Neural crest cell (in vitro differentiated cells): ENCODE results near the gene CEMIP. TPM values are rescaled to one million over a fixed set of nuclear protein-coding genes. Genes with fewer than 3 reads are reported as not detected.

Experiments used
- DNase-seq: peaks from one replicate; pipeline ENCODE4 v3.0.0; 2021; ENCODE audit warnings: low read depth, mixed read lengths, low spot score
- H3K27ac Mint-ChIP-seq: one replicate; pipeline ENCODE4 v1.8.0; 2021; ENCODE audit warnings: mild to moderate bottlenecking, mixed read lengths; ENCODE audit not compliant: unreplicated experiment
- H3K27me3 Mint-ChIP-seq: 2 replicates; pipeline ENCODE4 v1.8.0; 2021; ENCODE audit warnings: low read depth, mild to moderate bottlenecking, mixed read lengths
- H3K36me3 Mint-ChIP-seq: 2 replicates; pipeline ENCODE4 v1.8.0; 2021; ENCODE audit warnings: low read depth, mild to moderate bottlenecking, mixed read lengths
- H3K4me1 Mint-ChIP-seq: 2 replicates; pipeline ENCODE4 v1.8.0; 2021; ENCODE audit warnings: mixed read lengths
- H3K4me3 Mint-ChIP-seq: one replicate; pipeline ENCODE4 v1.8.0; 2021; ENCODE audit warnings: mild to moderate bottlenecking, mixed read lengths
- H3K9me3 Mint-ChIP-seq: 2 replicates; pipeline ENCODE4 v1.8.0; 2021; ENCODE audit warnings: mixed read lengths
- total RNA-seq: library from RNA; stranded (reverse); gene quantifications from 2 replicates; pipeline ENCODE4 v1.2.1, GENCODE V29; 2021
- TF ChIP-seq, protein P1 (sequence below): fragments of 200-600 bp; sonication (generic); conservative IDR thresholded peaks from 2 replicates; pipeline ENCODE4 v1.5.0; 2021; ENCODE audit warnings: antibody characterized with exemption, mild to moderate bottlenecking

The CEMIP gene
- total RNA-seq, 1 donor from 2014 or later = 0.33 TPM

DNA sequence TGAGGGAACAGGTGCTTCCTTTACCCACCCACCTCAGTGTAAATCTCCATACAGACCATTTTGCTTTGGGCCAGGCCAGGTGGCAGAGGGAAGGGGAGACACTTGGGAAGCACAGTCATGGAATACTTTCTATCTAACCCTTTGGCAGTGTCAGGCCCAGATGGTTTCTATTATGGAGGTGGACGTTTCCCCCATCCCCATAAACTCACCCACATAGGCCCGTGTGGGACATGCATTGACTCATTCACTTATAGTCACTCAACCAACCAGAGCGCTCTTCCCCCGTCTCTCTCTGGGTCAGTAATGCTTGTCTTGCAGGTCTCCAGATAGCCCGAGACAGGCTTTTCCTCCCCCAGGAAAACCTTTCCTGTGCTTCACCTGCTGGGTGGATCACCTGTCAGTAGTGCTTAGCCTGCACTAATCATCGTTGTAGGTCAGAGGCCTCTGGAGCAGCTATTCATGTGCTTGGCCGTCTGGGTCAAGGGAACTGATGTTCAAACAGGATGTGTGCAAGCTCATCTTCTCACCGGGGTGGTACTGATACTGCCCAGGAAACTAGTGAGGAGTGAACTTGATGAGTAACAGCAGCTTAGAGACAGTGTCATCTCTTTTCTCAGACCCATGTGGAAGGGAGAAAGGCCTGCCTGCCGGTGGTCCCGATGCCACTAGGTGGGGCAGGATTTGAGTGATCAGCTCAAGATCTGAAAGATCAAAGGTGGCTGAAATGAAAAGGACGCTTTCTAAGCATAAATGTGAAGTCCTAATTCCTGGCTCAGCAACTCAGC, 67.1 kb downstream of the CEMIP start:
- H3K4me3 Mint-ChIP-seq = no peak overlapping the region
- no peaks in the 10 kb centered on the region for H3K4me1 Mint-ChIP-seq
- TF ChIP-seq, protein P1, sequence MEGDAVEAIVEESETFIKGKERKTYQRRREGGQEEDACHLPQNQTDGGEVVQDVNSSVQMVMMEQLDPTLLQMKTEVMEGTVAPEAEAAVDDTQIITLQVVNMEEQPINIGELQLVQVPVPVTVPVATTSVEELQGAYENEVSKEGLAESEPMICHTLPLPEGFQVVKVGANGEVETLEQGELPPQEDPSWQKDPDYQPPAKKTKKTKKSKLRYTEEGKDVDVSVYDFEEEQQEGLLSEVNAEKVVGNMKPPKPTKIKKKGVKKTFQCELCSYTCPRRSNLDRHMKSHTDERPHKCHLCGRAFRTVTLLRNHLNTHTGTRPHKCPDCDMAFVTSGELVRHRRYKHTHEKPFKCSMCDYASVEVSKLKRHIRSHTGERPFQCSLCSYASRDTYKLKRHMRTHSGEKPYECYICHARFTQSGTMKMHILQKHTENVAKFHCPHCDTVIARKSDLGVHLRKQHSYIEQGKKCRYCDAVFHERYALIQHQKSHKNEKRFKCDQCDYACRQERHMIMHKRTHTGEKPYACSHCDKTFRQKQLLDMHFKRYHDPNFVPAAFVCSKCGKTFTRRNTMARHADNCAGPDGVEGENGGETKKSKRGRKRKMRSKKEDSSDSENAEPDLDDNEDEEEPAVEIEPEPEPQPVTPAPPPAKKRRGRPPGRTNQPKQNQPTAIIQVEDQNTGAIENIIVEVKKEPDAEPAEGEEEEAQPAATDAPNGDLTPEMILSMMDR = no peak
- DNase-seq = no peak
- no peaks in the 10 kb centered on the region for H3K27me3 Mint-ChIP-seq
- no peaks in the 10 kb centered on the region for H3K9me3 Mint-ChIP-seq
- H3K36me3 Mint-ChIP-seq = no peaks in the 10 kb centered on the region
- H3K27ac Mint-ChIP-seq = no peak overlapping the region

DNA sequence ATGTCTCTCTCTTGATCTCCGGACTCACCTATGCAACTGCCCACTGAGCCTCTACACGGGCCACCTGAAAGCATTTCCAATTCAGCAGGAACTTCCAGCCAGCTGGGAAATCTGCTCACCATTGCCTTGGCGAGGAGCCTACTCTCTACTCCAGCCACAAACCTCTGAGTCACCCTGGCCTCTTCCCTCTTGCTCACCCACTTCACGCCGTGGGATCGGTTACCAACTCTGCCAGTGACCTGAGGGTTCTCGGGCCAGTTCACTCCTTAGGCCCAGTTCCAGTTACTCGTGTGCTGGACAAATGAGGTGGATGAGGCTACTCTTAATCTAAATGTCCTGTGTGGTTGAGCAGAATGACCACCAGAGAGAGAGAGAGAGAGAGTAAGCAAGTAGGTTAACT, 70.1 kb downstream of the CEMIP start:
- DNase-seq = no peak
- no peak overlapping the region for H3K27ac Mint-ChIP-seq
- no peaks in the 10 kb centered on the region for H3K4me1 Mint-ChIP-seq
- no peaks in the 10 kb centered on the region for H3K27me3 Mint-ChIP-seq
- H3K9me3 Mint-ChIP-seq = no peaks in the 10 kb centered on the region
- no peaks in the 10 kb centered on the region for H3K36me3 Mint-ChIP-seq
- TF ChIP-seq, protein P1 = no peak
- no peak overlapping the region for H3K4me3 Mint-ChIP-seq

DNA sequence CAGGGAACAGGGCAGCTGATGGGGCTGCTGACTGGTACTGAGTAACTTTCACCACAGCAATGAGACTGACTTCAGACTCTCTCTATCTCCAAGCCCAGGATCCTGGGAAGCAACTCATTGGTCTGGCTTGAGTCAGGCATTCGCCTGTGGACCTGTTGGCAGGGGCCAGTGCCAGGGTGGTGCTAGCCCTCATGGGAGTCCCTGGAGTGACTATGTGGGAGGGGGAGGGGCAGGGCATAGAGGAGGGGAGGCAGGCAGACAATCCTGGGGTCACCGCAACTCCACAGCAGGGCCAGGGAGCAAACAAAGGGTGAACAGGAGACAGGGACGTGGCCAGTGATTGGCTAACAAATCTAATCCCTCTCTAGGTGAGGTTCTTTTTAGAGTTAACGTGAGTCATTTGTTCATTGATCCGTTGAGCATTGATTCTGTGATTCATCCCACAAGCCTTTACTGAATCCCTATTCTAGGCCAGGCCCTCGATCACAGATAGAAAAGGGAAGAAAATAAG, 71.8 kb downstream of the CEMIP start:
- H3K4me3 Mint-ChIP-seq = no peak overlapping the region
- H3K27me3 Mint-ChIP-seq = no peaks in the 10 kb centered on the region

DNA sequence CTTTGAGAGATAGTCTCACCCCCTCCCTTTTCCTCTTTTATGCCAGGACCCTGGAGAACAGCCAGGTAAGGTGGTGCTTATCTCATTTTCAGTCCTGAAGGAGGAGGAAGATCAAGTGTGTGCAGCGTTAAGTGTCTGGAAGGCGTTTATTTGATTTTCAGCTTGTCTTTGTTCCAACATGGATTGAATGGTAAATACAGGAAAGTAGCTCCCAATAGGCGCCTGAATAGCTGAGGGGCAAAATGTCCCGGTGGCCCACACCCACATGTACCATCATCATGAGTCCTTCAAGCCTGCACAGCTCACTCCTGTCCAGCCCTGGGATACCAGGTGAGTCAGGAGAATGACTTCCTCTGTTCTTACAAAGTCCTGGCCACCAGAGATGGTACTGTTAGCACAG, 73.5 kb downstream of the CEMIP start:
- no peak overlapping the region for H3K27ac Mint-ChIP-seq
- no peaks in the 10 kb centered on the region for H3K4me1 Mint-ChIP-seq
- H3K4me3 Mint-ChIP-seq = no peak overlapping the region
- no peaks in the 10 kb centered on the region for H3K36me3 Mint-ChIP-seq
- no peaks in the 10 kb centered on the region for H3K9me3 Mint-ChIP-seq
- DNase-seq = no peak
- H3K27me3 Mint-ChIP-seq = no peaks in the 10 kb centered on the region
- TF ChIP-seq, protein P1 = no peak

More for the DNA sequence above, 71.8 kb downstream of the CEMIP start:
- Mint-ChIP-seq H3K9me3 (no peaks in the 10 kb centered on the region), H3K36me3 (no peaks in the 10 kb centered on the region), H3K4me1 (no peaks in the 10 kb centered on the region), H3K27ac (no peak overlapping the region)
- TF ChIP-seq, protein P1 = no peak
- no peak for DNase-seq

DNA sequence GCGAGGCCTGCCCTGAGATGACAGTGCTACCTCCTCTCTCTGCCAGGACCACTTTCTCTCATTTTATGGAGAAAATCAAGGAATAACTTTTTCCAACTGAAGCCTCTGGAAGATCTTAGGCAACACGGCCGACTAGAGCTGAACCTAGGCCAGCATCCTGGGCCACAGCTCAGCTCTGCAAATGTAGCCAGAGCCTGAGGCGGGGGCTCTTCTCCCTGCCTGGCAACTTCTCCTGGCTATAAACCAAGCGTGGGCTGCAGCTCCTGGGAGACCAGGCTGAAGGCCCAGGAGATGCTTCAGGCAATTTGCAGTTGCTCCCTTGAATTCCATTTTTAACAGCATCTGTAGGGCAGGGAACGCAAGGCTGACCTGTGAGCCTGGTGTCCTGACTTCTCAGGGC, 74.9 kb downstream of the CEMIP start:
- no peak overlapping the region for H3K27ac Mint-ChIP-seq
- H3K4me3 Mint-ChIP-seq = no peak overlapping the region
- H3K9me3 Mint-ChIP-seq = no peaks in the 10 kb centered on the region
- DNase-seq = no peak
- TF ChIP-seq, protein P1 = no peak
- H3K36me3 Mint-ChIP-seq = no peaks in the 10 kb centered on the region
- H3K4me1 Mint-ChIP-seq = no peaks in the 10 kb centered on the region
- no peaks in the 10 kb centered on the region for H3K27me3 Mint-ChIP-seq
